Keratinocyte (primary cell): Measurements from ENCODE around the gene DISC1. TPM values are rescaled to one million over a fixed set of nuclear protein-coding genes. Genes with fewer than 3 reads are reported as not detected.

Experiments
- DNase-seq: peaks from one replicate; pipeline ENCODE4 v3.0.0-alpha.2; 2011; ENCODE audit warnings: low read depth, missing footprints, low spot score
- FAIRE-seq: peaks from 2 replicates; lab custom pipeline; 2011; peaks lifted over from hg19 to GRCh38; lab: Jason Lieb, UNC
- H2AFZ ChIP-seq: 2 replicates; pipeline ENCODE4 v1.6.0; 2012; ENCODE audit warnings: low read length, control low read depth, inconsistent platforms; ENCODE audit not compliant: control insufficient read depth
- H3K27ac ChIP-seq: 2 replicates; pipeline ENCODE4 v1.5.1; 2011; ENCODE audit warnings: low read length; ENCODE audit not compliant: control insufficient read depth, insufficient read depth
- H3K27me3 ChIP-seq: 3 replicates; pipeline ENCODE4 v1.6.0; 2011; ENCODE audit warnings: low read length; ENCODE audit not compliant: control insufficient read depth, insufficient read depth; ENCODE audit errors: extremely low read depth
- H3K36me3 ChIP-seq, 2 experiments: 2 replicates in 1 of 2; 3 replicates in 1 of 2; pipeline ENCODE4 v1.5.1; 2011; ENCODE audit warnings: low read length in 2 of 2, mild to moderate bottlenecking in 1 of 2; ENCODE audit not compliant: control insufficient read depth in 2 of 2, insufficient read depth in 2 of 2; ENCODE audit errors: extremely low read depth in 1 of 2
- H3K4me1 ChIP-seq: 3 replicates; pipeline ENCODE4 v1.5.1; 2011; ENCODE audit warnings: low read length; ENCODE audit not compliant: control insufficient read depth, insufficient read depth; ENCODE audit errors: extremely low read depth
- H3K4me2 ChIP-seq: 3 replicates; pipeline ENCODE4 v1.6.0; 2011; ENCODE audit warnings: low read depth, low read length; ENCODE audit not compliant: control insufficient read depth, insufficient read depth; ENCODE audit errors: extremely low read depth
- H3K4me3 ChIP-seq, 3 experiments: fragments of 200-600 bp in 1 of 3; sonication (generic) in 1 of 3; 2 replicates in 2 of 3; 3 replicates in 1 of 3; pipeline ENCODE4 v1.5.1; 2011 to 2016; ENCODE audit warnings: low read length in 3 of 3, mild to moderate bottlenecking in 3 of 3, control low read depth in 2 of 3, inconsistent platforms in 1 of 3, low read depth in 1 of 3, mixed read lengths in 1 of 3, mixed run types in 1 of 3, moderate library complexity in 1 of 3; ENCODE audit not compliant: control insufficient read depth in 2 of 3, insufficient read depth in 2 of 3; ENCODE audit errors: extremely low read depth in 1 of 3
- H3K79me2 ChIP-seq: 2 replicates; pipeline ENCODE4 v1.6.0; 2012; ENCODE audit warnings: low read length; ENCODE audit not compliant: control insufficient read depth, insufficient read depth
- H3K9ac ChIP-seq: 3 replicates; pipeline ENCODE4 v1.6.0; 2011; ENCODE audit warnings: low read length; ENCODE audit not compliant: control insufficient read depth, insufficient read depth; ENCODE audit errors: extremely low read depth
- H3K9me1 ChIP-seq: 3 replicates; pipeline ENCODE4 v1.6.0; 2011; ENCODE audit warnings: low read length; ENCODE audit not compliant: control insufficient read depth, insufficient read depth; ENCODE audit errors: extremely low read depth
- H3K9me3 ChIP-seq: 2 replicates; pipeline ENCODE4 v1.5.1; 2012; ENCODE audit warnings: low read depth, low read length; ENCODE audit not compliant: control insufficient read depth
- H4K20me1 ChIP-seq: 3 replicates; pipeline ENCODE4 v1.6.0; 2011; ENCODE audit warnings: low read length; ENCODE audit not compliant: control insufficient read depth, insufficient read depth; ENCODE audit errors: extremely low read depth
- CTCF ChIP-seq, 3 experiments: IDR thresholded peaks in 1 of 3; conservative IDR thresholded peaks in 1 of 3; optimal IDR thresholded peaks in 1 of 3; 2 replicates in 2 of 3; 3 replicates in 1 of 3; pipeline versions ENCODE3 to v1.5.1; 2011; ENCODE audit warnings: low read length in 3 of 3, mild to moderate bottlenecking in 3 of 3, moderate library complexity in 2 of 3, control low read depth in 1 of 3, inconsistent platforms in 1 of 3; ENCODE audit not compliant: insufficient read depth in 2 of 3; ENCODE audit errors: extremely low read depth in 1 of 3
- EZH2 ChIP-seq: IDR thresholded peaks from one replicate; pipeline ENCODE4 v1.6.1; 2012; ENCODE audit warnings: inconsistent platforms, mild to moderate bottlenecking, low read length, moderate library complexity
- dilution Hi-C: fragments of 300-500 bp; cut with MboI; formaldehyde crosslinking; loops from one replicate; pipeline ENCODE4 v1.7.0; 2020; ENCODE audit warnings: low sequenced_read_pairs; ENCODE audit not compliant: extremely low pct_ligation_motif_present
- polyA plus RNA-seq, 5 experiments: library from polyadenylated mRNA; depleted of rRNA in 3 of 5; stranded (reverse) in 3 of 5; stranded (forward) in 1 of 5; unstranded in 1 of 5; fragments of >200 nt; gene quantifications; 1 replicate in 1 of 5; 2 replicates in 3 of 5; 3 replicates in 1 of 5; pipeline versions ENCODE4 v1.2.1 to v1.2.3, GENCODE V29; 2011 to 2012; ENCODE audit warnings: missing spikeins in 2 of 5, low read depth in 1 of 5, low replicate concordance in 1 of 5

Gene DISC1
- polyA plus RNA-seq, 1 donor (not counting 4 experiments of a cell fraction or from before 2014, with no cell fraction given), result 0.47 TPM

- TF ChIP-seq EZH2 (no peak), CTCF (optimal IDR thresholded peaks at IDR 0.05 in 1 of 3, IDR thresholded peaks at IDR 0.05 in 1 of 3, conservative IDR thresholded peaks at IDR 0.05 in 1 of 3; ENCODE audit: extremely low read depth in 1 of 3, insufficient read depth in 2 of 3, low read length in 3 of 3) (no peak)
- dilution Hi-C loops, result no loop called here
- FAIRE-seq (no peak), DNase-seq (no peak)
- H3K4me3 ChIP-seq, result no peak overlapping the region
- H3K4me1 ChIP-seq, result no peaks in the 10 kb centered on the region
- H3K9me1 ChIP-seq, result no peaks in the 10 kb centered on the region
- H3K27me3 ChIP-seq, result peaks cover 3% of the 10 kb centered on the region
- no peak overlapping the region for H3K9ac ChIP-seq
- no peak overlapping the region for H3K27ac ChIP-seq
- H3K36me3 ChIP-seq, result no peaks in the 10 kb centered on the region
- no peak overlapping the region for H3K4me2 ChIP-seq
- no peaks in the 10 kb centered on the region for H3K79me2 ChIP-seq
- no peaks in the 10 kb centered on the region for H3K9me3 ChIP-seq
- no peak overlapping the region for H2AFZ ChIP-seq
- no peaks in the 10 kb centered on the region for H4K20me1 ChIP-seq
Measured at GRCh38 chr1:232031156-232031555, 404.6 kb downstream of the DISC1 start.

GRCh38 chr1:232033285-232033684 is 406.7 kb downstream of the DISC1 start:
- Histone ChIP-seq H3K9ac (no peak overlapping the region), H3K9me3 (no peaks in the 10 kb centered on the region), H4K20me1 (no peaks in the 10 kb centered on the region), H3K4me1 (no peaks in the 10 kb centered on the region), H2AFZ (no peak overlapping the region), H3K36me3 (no peaks in the 10 kb centered on the region), H3K4me2 (no peak overlapping the region), H3K79me2 (no peaks in the 10 kb centered on the region), H3K9me1 (no peaks in the 10 kb centered on the region), H3K4me3 (no peak overlapping the region), H3K27me3 (peaks cover 3% of the 10 kb centered on the region), H3K27ac (no peak overlapping the region)
- FAIRE-seq (no peak), DNase-seq (no peak)
- dilution Hi-C loops, result no loop called here
- TF ChIP-seq CTCF (optimal IDR thresholded peaks at IDR 0.05 in 1 of 3, IDR thresholded peaks at IDR 0.05 in 1 of 3, conservative IDR thresholded peaks at IDR 0.05 in 1 of 3; ENCODE audit: extremely low read depth in 1 of 3, insufficient read depth in 2 of 3, low read length in 3 of 3) (no peak), EZH2 (no peak)
